Osteocyte (in vitro differentiated cells): ENCODE data around the gene DNAJB6. TPM values are rescaled to one million over a fixed set of nuclear protein-coding genes. Genes with fewer than 3 reads are reported as not detected.

ENCODE experiments used
- DNase-seq: peaks from one replicate; pipeline ENCODE4 v3.0.0; 2021; ENCODE audit warnings: mixed read lengths; ENCODE audit not compliant: unreplicated experiment; ENCODE audit errors: extremely low spot score
- H3K27ac Mint-ChIP-seq: one replicate; pipeline ENCODE4 v1.8.0; 2021; ENCODE audit warnings: mild to moderate bottlenecking, mixed read lengths; ENCODE audit not compliant: unreplicated experiment
- H3K27me3 Mint-ChIP-seq: one replicate; pipeline ENCODE4 v1.8.0; 2021; ENCODE audit warnings: mixed read lengths; ENCODE audit not compliant: unreplicated experiment
- H3K36me3 Mint-ChIP-seq: one replicate; pipeline ENCODE4 v1.8.0; 2021; ENCODE audit warnings: mixed read lengths; ENCODE audit not compliant: unreplicated experiment
- H3K4me1 Mint-ChIP-seq: one replicate; pipeline ENCODE4 v1.8.0; 2021; ENCODE audit warnings: mixed read lengths; ENCODE audit not compliant: unreplicated experiment
- H3K4me3 Mint-ChIP-seq: one replicate; pipeline ENCODE4 v1.8.0; 2021; ENCODE audit warnings: mild to moderate bottlenecking, moderate library complexity, mixed read lengths; ENCODE audit not compliant: unreplicated experiment
- H3K9me3 Mint-ChIP-seq: one replicate; pipeline ENCODE4 v1.8.0; 2021; ENCODE audit warnings: mixed read lengths; ENCODE audit not compliant: unreplicated experiment
- CTCF ChIP-seq: fragments of 200-600 bp; sonication (generic); IDR thresholded peaks from 2 replicates; pipeline ENCODE4 v1.5.0; 2021; ENCODE audit warnings: antibody characterized with exemption, mild to moderate bottlenecking, moderate library complexity
- total RNA-seq: library from RNA; stranded (reverse); gene quantifications from 2 replicates; pipeline ENCODE4 v1.2.1, GENCODE V29; 2021

DNAJB6 gene
- total RNA-seq, 1 donor from 2014 or later, result 112 TPM

- Mint-ChIP-seq H3K4me1 (peaks cover 7% of the 10 kb centered on the region), H3K4me3 (no peak overlapping the region), H3K27ac (no peak overlapping the region), H3K27me3 (no peaks in the 10 kb centered on the region), H3K9me3 (no peaks in the 10 kb centered on the region), H3K36me3 (no peaks in the 10 kb centered on the region)
- no peak for DNase-seq
- no peak for TF ChIP-seq CTCF
Observed at GRCh38 chr7:157423886-157424565, 87.2 kb downstream of the DNAJB6 start.

GRCh38 chr7:157425137-157425731 is 88.4 kb downstream of the DNAJB6 start:
- H3K4me3 Mint-ChIP-seq, result no peak overlapping the region
- no peak overlapping the region for H3K27ac Mint-ChIP-seq
- TF ChIP-seq CTCF, result no peak
- H3K9me3 Mint-ChIP-seq, result no peaks in the 10 kb centered on the region
- no peaks in the 10 kb centered on the region for H3K36me3 Mint-ChIP-seq
- no peak for DNase-seq
- peaks cover 7% of the 10 kb centered on the region for H3K4me1 Mint-ChIP-seq
- no peaks in the 10 kb centered on the region for H3K27me3 Mint-ChIP-seq

GRCh38 chr7:157425761-157426160 is 89.0 kb downstream of the DNAJB6 start:
- DNase-seq, result no peak
- no peak overlapping the region for H3K27ac Mint-ChIP-seq
- TF ChIP-seq CTCF, result no peak

DNA sequence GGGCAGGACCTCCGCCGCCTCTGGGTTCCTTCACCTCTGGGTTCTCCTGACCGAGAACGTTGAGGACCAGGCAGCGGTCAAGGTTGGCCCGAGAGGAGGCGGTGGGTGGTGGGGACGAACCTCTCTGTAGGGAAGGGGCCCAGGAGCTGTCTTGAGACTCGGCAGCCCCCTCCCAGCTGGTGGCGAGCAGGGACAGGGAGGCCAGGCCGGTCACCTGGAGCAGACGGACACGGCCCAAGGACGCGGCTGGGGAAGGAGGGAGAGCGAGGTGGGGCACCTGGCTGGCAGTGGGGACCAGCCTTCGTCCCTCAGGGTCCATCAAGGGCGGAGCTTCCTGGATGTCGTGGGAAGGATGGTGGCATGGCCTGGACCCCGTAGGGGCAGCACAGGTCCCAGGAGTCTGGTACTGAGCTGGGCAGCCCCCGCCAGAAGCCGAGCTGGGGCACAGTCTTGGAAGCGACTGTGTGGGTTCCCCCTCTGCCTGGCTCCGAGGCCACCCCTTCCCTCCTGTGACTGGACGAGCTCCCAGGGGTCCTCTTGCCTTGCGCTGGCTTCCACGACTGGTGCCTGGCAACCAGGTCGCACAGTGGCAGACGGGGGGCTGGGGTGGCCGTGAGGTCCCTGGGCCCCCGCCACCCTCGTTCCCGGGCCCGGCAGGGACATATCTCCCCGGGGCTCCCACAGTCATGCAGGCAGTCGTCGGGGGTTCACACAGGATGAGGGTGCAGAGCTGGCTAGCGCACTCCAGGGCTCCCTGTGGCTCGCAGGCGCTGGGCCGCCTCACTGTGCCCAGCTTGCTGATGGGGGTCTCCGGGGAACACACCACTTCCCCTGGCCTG is 89.9 kb downstream of the DNAJB6 start:
- H3K36me3 Mint-ChIP-seq, result no peaks in the 10 kb centered on the region
- no peaks in the 10 kb centered on the region for H3K9me3 Mint-ChIP-seq
- H3K4me1 Mint-ChIP-seq, result peaks cover 7% of the 10 kb centered on the region
- DNase-seq, result no peak
- H3K27ac Mint-ChIP-seq, result no peak overlapping the region
- H3K4me3 Mint-ChIP-seq, result no peak overlapping the region
- no peaks in the 10 kb centered on the region for H3K27me3 Mint-ChIP-seq
- TF ChIP-seq CTCF, result no peak

More at GRCh38 chr7:157425761-157426160, 89.0 kb downstream of the DNAJB6 start:
- no peak overlapping the region for H3K4me3 Mint-ChIP-seq
- no peaks in the 10 kb centered on the region for H3K27me3 Mint-ChIP-seq
- no peaks in the 10 kb centered on the region for H3K9me3 Mint-ChIP-seq
- peaks cover 7% of the 10 kb centered on the region for H3K4me1 Mint-ChIP-seq
- no peaks in the 10 kb centered on the region for H3K36me3 Mint-ChIP-seq
